ENCODE data around the gene RNASET2. TPM values are rescaled to one million over a fixed set of nuclear protein-coding genes. Genes with fewer than 3 reads are reported as not detected.

The RNASET2 gene
- total and polyA plus RNA-seq, 2 of the 13 experiments (the other 11 are each of a cell fraction or from before 2014, with no cell fraction given) = 44.6 to 597 TPM

- TF ChIP-seq, protein P1, sequence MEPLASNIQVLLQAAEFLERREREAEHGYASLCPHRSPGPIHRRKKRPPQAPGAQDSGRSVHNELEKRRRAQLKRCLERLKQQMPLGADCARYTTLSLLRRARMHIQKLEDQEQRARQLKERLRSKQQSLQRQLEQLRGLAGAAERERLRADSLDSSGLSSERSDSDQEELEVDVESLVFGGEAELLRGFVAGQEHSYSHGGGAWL (CRISPR knock-in tag; IDR thresholded peaks at IDR 0.05) = peak; percentile 32
- TF ChIP-seq EP300 (IDR thresholded peaks at IDR 0.05; ENCODE audit: low read depth in 2 of 2, low read length in 2 of 2) (peak in 1 of 2 experiments; percentile 1; a peak in 1 of 4 replicates), EP300 (CRISPR knock-in tag; IDR thresholded peaks at IDR 0.05; ENCODE audit: borderline replicate concordance) (no peak), ZNF577 (CRISPR knock-in tag; IDR thresholded peaks at IDR 0.05; ENCODE audit: borderline replicate concordance, low read depth) (no peak), TRIM22 (IDR thresholded peaks at IDR 0.05) (no peak), AFF4 (CRISPR knock-in tag; IDR thresholded peaks at IDR 0.05) (no peak), ZNF672 (CRISPR knock-in tag; IDR thresholded peaks at IDR 0.05) (peak; percentile 94; the same call in 1 of the 2 replicates), JARID2 (CRISPR knock-in tag; IDR thresholded peaks at IDR 0.05; ENCODE audit: insufficient replicate concordance) (no peak), TEAD3 (CRISPR knock-in tag; optimal IDR thresholded peaks at IDR 0.05; ENCODE audit: borderline replicate concordance) (peak; percentile 52), CC2D1A (CRISPR knock-in tag; IDR thresholded peaks at IDR 0.05) (no peak), ZNF790 (CRISPR knock-in tag; IDR thresholded peaks at IDR 0.05; ENCODE audit: borderline replicate concordance) (peak; percentile 94; the same call in 1 of the 2 replicates), ZNF781 (CRISPR knock-in tag; IDR thresholded peaks at IDR 0.05; ENCODE audit: borderline replicate concordance, not compliant biosample characterization) (peak; percentile 70), ZNF24 (IDR thresholded peaks at IDR 0.05) (0 out of 2 replicates have a peak, but pooled peaks have one; percentile 22), TARDBP (CRISPR knock-in tag; IDR thresholded peaks at IDR 0.05) (no peak), FOXO1 (CRISPR knock-in tag; IDR thresholded peaks at IDR 0.05) (no peak; the same call in none of the 2 replicates), JUNB (CRISPR knock-in tag; IDR thresholded peaks at IDR 0.05; ENCODE audit: borderline replicate concordance) (no peak)
- TF ChIP-seq, protein P2, sequence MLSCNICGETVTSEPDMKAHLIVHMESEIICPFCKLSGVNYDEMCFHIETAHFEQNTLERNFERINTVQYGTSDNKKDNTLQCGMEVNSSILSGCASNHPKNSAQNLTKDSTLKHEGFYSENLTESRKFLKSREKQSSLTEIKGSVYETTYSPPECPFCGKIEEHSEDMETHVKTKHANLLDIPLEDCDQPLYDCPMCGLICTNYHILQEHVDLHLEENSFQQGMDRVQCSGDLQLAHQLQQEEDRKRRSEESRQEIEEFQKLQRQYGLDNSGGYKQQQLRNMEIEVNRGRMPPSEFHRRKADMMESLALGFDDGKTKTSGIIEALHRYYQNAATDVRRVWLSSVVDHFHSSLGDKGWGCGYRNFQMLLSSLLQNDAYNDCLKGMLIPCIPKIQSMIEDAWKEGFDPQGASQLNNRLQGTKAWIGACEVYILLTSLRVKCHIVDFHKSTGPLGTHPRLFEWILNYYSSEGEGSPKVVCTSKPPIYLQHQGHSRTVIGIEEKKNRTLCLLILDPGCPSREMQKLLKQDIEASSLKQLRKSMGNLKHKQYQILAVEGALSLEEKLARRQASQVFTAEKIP (CRISPR knock-in tag; IDR thresholded peaks at IDR 0.05; ENCODE audit: borderline replicate concordance) = no peak
- TF ChIP-seq, protein P3, sequence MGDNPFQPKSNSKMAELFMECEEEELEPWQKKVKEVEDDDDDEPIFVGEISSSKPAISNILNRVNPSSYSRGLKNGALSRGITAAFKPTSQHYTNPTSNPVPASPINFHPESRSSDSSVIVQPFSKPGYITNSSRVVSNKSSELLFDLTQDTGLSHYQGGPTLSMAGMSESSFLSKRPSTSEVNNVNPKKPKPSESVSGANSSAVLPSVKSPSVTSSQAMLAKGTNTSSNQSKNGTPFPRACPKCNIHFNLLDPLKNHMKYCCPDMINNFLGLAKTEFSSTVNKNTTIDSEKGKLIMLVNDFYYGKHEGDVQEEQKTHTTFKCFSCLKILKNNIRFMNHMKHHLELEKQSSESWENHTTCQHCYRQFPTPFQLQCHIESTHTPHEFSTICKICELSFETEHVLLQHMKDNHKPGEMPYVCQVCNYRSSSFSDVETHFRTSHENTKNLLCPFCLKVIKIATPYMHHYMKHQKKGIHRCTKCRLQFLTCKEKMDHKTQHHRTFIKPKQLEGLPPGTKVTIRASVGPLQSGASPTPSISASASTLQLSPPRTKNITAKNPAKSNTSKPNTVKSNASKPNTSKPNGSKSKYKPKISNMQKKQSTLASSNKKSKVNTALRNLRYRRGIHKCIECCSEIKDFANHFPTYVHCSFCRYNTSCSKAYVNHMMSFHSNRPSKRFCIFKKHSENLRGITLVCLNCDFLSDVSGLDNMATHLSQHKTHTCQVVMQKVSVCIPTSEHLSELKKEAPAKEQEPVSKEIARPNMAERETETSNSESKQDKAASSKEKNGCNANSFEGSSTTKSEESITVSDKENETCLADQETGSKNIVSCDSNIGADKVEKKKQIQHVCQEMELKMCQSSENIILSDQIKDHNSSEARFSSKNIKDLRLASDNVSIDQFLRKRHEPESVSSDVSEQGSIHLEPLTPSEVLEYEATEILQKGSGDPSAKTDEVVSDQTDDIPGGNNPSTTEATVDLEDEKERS (CRISPR knock-in tag; IDR thresholded peaks at IDR 0.05) = no peak
These were observed at the start of gene RNASET2 (continued) for GRCh38 chr6:166956444-166957086.

Data from HepG2 (cell line).